GM18519 (cell line): ENCODE measurements around the gene WAS.
"Not testable (repeated sequence)": the region's sequence is repeated elsewhere in the genome, so short reads cannot be mapped to it uniquely, and the experiment has no call there.

Experiments
- ATAC-seq: cut with Tn5 transposase; IDR thresholded peaks from one replicate; pipeline ENCODE4 v1.9.1; 2021; ENCODE audit warnings: mild to moderate bottlenecking, moderate library complexity; ENCODE audit not compliant: unreplicated experiment, low FRiP score

Gene WAS

DNA sequence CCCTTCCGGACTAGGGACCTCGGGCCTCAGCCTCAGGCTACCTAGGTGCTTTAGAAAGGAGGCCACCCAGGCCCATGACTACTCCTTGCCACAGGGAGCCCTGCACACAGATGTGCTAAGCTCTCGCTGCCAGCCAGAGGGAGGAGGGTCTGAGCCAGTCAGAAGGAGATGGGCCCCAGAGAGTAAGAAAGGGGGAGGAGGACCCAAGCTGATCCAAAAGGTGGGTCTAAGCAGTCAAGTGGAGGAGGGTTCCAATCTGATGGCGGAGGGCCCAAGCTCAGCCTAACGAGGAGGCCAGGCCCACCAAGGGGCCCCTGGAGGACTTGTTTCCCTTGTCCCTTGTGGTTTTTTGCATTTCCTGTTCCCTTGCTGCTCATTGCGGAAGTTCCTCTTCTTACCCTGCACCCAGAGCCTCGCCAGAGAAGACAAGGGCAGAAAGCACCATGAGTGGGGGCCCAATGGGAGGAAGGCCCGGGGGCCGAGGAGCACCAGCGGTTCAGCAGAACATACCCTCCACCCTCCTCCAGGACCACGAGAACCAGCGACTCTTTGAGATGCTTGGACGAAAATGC, at the start of gene WAS:
Gene WAS, plus strand, starts transcription at position 389 of the 572 bp plus-strand sequence. Its CDS starts 55 bp downstream, at position 444.
- ATAC-seq: no peak

DNA sequence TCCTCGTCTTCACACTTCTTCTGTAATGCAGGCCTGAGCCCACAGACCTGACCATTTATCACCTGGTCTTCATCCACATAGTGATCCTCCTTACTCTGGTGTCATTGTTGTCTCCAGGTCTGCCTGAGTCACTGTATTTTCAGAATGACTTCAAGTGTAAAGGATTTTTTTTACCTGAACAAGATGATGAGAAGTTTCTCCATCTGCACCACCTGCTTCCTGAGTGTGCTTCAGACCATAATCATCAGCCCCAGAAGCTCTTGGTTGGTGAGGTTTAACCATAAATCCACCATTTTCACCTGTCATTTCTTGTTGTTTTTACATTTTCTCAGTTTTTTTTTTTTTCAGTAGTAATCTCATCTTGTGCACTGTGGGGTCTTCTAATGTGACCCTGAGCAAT, 47.3 kb upstream of the WAS start:
- ATAC-seq: no peak

DNA sequence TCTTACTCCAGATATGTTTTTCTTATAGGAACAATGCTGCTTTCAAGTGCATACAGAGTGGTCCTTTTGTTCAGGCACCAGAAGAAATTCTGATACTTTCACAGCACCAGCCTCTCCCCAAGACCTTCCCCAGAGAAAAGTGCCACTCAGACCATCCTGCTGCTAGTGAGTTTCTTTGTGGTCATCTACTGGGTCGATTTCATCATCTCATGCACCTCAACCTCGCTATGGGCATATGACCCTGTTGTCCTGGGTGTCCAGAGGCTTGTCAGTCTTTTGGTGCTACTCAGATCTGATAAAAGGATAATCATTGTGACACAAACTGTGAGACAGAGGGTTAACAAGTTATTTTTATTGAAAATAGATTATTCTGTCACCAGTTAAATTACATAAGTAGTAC, 46.8 kb upstream of the WAS start:
- no peak for ATAC-seq

DNA sequence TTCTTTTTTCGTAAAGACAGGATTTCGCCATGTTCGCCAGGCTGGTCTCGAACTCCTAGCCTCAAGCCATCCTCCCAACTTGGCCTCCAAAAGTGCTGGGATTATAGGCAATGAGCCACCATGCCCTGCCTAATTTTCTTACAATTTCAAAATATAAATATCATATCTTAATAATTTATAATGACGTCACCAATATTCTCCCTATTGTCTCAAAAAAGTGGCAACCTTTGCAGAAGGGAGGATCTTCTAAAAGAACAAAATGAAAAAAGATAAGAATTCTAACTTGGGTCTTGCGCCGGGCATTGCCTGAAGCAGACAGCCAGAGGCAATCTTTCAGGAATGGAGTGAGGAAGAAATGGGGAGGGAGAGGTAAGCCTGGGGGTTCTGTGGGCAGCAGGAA, 37.9 kb upstream of the WAS start:
- ATAC-seq: no peak

DNA sequence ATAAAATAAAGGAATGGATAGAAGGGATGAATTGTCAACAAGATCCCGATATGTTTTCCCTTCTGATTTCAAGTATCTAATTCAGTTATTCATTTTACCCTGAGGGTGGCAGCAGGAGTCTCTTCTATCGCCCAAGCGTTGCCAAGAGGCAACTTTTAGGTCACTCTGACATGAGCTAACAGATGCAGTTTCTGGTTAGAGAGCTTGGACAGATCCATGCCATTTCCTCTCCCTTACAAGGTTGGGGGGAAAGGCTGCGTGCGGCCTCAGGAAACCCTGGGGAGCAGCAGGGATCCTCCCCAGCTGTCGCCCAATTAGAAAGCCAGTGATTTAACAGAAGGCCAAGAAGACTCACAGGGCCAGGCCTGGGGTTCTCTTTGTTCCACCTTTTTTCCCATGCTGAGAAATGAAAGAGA, 35.3 kb upstream of the WAS start:
- no peak for ATAC-seq

DNA sequence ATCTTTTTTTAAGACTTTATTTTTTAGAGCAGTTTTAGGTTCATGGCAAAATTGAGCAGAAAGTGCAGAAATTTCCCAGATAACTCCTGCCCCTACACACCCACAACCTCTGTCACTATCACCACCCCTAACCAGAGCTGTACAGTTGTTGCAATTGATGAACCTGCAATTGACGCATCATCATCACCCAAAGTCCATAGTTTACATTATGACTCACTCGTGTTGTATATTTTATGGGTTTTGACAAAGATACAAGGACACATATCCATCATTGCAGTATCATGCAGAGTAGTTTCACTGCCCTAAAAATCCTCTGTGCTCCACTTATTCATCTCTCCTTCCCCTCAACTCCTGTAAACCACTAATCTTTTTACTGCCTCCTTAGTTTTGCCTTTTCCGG, 34.5 kb upstream of the WAS start:
- no peak for ATAC-seq

DNA sequence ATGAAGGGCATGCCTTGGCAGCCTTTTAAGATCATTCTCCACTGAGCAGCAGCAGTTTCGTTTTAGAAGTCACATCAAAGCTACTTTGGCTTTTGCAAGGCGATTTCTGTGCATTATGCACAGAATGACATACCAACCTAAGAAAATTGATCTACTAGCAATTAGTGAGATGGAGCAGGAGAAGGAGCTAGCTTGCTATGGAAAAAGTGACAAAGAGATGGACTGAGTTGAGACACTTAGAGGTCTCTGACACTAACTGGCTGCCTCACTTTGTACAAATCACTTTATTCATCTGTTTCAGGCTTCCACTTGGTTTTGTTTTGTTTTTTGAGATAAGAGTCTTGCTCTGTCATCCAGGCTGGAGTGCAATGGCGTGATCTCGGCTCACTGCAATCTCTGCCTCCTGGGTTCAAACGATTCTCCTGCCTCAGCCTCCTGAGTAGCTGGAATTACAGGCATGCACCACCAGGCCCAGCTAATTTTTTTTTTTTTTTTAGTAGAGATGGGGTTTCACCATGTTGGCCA, 31.5 kb upstream of the WAS start:
- ATAC-seq: not testable (repeated sequence)

DNA sequence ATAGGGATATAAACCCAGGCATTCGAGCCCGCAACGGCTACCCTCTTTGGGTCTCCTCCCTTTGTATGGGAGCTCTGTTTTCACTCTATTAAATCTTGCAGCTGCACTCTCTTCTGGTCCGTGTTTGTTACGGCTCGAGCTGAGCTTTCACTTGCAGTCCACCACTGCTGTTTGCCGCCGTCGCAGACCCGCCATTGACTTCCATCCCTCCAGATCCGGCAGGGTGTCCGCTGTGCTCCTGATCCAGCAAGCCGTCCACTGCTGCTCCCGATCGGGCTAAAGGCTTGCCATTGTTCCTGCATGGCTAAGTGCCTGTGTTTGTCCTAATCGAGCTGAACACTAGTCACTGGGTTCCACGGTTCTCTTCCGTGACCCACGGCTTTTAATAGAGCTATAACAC, 28.9 kb upstream of the WAS start:
- not testable (repeated sequence) for ATAC-seq

DNA sequence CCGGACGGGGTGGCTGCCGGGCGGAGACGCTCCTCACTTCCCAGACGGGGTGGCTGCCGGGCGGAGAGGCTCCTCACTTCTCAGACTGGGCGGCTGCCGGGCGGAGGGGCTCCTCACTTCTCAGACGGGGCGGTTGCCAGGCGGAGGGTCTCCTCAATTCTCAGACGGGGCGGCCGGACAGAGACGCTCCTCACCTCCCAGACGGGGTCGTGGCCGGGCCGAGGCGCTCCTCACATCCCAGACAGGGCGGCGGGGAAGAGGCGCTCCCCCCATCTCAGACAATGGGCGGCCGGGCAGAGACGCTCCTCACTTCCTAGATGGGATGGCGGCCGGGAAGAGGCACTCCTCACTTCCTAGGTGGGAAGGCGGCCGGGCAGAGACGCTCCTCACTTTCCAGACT, 23.9 kb upstream of the WAS start:
- ATAC-seq: not testable (repeated sequence)

DNA sequence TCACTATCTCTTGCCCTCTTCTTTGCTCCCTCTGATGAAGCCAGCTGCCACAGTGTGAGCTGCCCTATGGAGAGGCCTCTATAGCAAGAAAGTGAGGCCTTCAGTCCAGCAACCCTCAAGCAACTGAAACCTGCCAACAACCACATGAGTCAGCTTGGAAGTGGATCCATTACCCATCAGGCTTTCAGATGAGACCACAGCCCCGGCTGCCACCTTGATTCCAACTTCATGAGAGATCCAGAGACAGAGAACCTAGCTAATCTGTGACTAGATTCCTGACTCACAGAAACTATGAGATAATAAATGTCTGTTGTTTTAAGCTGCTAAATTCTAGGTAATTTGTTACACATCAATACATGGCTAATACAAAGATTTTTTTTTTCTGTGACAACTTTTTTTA, 20.4 kb upstream of the WAS start:
- no peak for ATAC-seq

DNA sequence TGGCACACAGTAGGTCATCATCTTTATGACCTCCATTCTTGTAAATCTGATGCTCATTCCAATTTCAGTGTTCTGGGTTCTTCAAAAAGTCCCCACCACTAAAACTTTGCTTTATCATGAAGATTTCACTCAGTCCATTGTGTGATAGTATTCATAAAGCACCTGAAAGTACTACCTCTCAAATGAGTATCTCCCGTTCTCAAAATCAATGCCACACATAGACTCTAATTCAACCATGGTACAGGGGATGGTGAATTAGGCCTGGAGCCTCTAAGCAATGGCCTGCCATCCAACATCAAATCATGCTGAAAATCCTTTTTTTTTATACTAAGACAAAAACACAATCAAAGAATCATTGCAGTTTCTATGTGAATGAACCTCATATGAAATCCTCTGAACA, 19.4 kb upstream of the WAS start:
- ATAC-seq: no peak

DNA sequence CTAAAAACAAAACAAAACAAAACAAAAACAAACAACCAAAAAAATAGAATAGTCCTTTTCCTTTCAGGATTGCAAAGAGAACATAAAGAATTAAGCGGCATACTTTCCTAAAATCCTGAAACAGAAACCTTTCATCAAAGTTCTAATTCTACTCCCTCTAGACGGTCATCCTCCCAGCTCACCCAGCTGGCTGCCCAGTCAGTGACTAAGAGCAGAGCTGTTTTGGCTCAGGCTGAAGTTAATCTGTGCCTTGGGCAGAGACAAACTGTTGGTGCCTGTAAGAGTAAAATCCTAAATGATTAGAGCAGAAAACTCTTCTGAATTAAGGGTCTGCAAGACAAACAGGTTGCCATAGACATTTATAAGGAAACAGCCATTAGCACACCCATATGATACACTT, 17.6 kb upstream of the WAS start:
- no peak for ATAC-seq

DNA sequence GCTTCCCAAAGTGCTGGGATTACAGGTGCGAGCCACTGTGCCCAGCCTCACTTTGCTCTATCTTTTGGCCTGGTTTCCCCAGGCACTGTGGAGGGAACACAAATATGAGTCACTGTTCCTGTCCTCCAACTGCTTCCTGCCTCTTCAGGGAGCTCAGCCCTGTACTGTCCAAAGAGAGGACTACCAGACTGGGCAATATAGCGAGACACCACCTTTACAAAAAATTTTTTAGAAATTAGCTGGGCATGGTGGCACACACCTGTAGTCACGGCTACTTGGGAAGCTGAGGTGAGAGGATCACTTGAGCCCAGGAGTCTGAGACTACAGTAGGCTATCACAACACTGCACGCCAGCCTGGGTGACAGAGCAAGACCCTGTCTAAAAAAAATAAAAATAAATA, 16.9 kb upstream of the WAS start:
- ATAC-seq: no peak

DNA sequence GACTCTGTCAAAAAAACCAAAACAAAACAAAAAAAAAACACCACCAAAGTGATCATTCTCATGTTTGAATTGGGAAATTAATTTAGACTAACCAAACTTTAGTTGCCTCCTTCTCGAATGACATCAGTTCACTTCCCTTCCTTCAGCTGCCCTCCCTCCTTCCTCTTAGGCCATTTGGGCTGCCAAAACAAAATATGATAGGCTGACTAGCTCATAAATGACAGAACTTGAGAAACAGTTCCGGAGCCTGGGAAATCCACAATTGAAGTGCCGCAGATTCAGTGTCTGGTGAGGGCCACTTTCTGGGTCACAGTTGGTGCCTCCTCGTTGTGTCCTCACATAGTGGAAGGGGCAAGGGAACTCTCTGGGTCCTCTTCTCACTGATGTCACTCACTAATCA, 16.1 kb upstream of the WAS start:
- ATAC-seq: no peak

DNA sequence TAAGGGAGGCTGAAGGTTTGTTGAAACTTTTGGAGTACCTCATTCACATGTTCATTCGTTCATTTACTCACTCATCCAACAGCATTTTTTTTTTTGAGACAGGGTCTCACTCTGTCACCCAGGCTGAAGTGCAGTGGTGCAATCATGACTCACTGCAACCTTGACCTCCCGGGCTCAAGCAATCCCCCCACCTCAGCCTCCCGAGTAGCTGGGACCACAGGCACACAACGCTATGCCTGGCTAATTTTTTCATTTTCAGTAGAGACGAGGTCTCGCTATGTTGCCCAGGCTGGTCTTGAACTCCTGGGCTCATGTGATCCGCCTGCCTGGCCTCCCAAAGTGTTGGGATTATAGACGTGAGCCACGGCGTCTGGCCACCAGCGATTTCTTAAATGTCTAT, 15.4 kb upstream of the WAS start:
- ATAC-seq: not testable (repeated sequence)

DNA sequence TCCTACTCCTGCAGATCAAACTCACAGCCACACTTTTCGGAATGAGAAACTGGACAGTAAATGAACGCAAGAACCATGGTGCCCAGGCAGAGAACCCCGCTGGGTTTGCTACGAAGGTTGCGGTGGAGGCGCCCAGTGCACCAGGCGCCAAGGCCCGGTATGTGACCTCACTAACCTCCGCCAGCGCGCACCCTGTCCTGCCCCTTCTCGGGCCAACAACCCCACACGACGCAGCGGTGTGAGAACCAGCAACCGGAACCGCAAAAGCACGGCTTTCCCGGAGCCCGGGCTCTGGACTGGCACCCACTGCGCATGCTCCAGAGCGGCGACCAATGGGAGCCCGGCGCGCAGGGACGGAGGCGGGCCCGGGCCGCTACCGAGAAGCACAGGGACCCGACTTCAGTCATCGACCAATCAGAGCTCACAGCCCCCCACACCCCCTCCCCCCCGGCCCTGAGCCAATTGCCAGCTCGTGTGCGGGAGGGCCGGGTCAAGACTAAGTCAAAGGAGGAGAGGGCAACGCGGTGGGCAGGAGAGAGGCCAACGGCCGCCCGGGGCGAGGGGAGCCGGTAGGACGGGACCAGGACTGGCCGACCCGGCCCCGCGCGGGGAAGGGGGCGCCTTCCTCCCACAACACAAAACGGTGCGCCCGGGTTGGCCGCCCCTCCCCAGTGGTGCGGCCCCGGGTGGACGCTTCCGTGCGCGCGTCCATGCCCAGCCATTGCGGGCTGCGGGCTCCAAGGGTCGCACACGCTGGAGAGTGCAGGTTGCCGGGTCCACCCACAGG, 7.3 kb upstream of the WAS start:
- peak; percentile 73 for ATAC-seq

DNA sequence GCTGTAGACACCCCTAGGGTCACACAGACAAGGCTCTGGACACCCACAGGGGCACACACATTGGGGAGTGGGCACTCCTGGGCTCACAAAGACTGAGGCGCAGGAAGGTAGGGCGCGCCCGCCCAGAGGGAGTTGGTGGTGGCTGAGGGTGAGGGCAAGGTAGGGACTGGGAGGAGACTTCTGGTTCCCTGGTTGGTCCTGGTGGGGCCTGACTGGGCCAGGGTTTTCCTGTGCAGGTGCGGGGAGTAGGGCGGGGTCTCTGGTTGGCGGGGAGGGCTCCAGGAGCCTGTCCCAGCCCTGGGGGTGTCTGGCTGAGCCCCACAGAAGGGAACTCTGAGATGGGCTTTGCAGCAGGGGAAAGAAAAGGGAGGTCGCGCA, 6.7 kb upstream of the WAS start:
- ATAC-seq: no peak

DNA sequence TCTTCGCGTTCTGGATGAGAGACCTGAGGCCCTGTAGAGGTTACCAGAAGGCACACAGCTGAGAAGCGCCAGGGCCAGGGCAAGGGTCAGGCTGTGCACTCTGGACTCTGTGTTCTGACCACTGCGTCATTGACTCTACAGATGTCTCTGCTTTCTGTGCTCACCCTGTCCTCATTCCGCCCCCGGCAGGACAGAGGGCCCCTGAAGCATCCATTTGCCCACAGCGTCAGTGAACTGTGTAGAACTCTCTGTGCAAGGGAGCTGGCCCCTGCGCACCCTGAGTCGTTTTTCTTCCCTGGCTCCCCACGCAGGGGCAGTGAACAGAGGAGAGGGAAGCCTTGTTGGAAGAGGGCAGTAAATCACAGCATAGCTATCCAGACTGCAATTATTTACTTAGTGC, 6.1 kb upstream of the WAS start:
- no peak for ATAC-seq

DNA sequence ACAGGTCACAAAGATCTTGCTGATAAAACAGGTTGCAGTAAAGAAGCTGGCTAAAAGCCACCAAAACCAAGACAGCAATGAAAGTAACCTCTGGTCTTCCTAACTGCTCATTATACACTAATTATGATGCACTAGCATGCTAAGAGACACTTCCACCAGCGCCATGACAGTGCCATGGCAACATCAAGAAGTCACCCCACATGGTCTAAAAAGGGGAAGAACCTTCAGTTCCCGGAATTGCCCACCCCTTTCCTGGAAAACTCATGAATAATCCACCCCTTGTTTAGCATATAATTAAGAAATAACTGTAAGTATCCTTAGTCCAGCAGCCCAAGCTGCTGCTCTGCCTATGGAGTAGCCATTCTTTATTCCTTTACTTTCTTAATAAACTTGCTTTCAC, 3.1 kb upstream of the WAS start:
- not testable (repeated sequence) for ATAC-seq

DNA sequence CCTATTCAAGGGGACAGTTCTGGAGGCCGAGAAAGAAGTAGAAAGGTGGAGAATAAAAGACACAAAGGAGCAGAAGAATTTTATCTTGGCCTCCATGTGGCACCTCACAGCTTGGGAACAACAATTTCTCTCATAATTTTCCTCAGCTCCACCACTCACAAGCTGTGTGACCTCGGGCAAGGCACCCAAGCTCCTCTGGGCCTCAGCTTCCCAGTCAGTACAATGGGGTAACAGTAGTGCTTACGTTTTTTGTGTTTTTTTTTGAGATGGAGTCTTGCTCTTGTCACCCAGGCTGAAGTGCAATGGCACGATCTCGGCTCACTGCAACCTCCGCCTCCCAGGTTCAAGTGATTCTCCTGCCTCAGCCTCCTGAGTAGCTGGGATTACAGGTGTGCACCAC, 2.7 kb upstream of the WAS start:
- not testable (repeated sequence) for ATAC-seq

DNA sequence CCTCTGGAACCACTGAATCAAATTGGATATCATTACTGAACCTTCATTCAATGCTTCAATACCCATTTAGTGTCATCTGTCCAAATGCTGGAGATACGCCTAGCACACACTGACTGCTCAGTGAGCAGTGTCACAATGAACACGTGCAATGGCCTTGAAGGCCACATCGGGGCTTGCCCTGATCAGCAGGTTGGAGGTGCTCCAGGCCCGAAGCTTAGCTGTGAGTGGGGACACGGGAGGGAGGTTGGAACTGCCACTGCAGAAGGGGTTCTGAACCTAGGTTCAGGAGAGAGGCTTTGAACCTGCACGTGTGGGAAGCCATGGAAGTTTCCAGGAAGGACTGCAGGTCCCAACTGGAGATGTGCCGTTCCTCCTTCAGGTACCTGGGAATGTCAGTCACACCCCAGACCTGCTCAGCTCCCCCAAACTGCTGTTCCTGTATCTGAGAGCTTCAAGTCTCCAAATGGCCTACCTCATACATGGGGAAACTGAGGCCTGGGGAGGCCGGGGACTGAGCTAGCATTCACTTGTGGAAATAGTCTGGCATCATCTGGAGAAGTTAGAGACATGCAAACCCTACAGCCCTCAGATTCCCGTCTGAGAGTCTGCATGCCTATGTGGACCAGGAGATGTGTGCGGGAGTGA, 1.9 kb upstream of the WAS start:
- ATAC-seq: no peak

DNA sequence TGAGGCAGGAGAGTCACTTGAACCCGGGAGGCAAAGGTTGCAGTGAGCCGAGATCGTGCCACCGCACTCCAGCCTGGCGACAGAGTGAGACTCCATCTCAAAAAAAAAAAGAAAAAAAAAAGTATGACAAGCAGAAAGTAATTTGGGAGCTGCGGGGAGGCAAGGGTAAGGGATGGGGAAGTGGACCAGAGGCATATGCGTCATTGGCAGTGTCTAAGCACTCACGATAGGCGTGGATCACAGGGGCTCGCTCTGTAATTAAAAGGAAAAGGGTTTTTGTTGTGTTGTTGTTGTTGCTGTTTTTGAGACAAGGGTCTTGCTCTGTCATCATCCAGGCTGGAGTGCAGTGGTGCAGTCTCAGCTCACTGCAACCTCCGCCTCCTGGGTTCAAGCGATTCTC, 804 bp upstream of the WAS start:
- not testable (repeated sequence) for ATAC-seq
